Thoracic aorta (tissue), 2 donors: ENCODE results near the gene BRAT1. TPM values are rescaled to one million over a fixed set of nuclear protein-coding genes. Genes with fewer than 3 reads are reported as not detected.

Source experiments
- ATAC-seq: fragments of 150-250 bp; one replicate; pipeline ENCODE4 v1.8.0; 2017; ENCODE audit warnings: low read depth; ENCODE audit not compliant: insufficient number of reproducible peaks, low FRiP score
- DNase-seq: peaks from one replicate; pipeline ENCODE4 v3.0.0-alpha.2; 2020; ENCODE audit warnings: low spot score
- H3K27ac ChIP-seq, 2 donors: fragments of 200-600 bp; sonication (generic); 1 replicate in 1 of 2; 2 replicates in 1 of 2; pipeline ENCODE4 v1.5.1; 2016; ENCODE audit warnings: mild to moderate bottlenecking in 2 of 2, moderate library complexity in 2 of 2
- H3K27me3 ChIP-seq: fragments of 200-600 bp; sonication (generic); replicated peaks from 2 replicates; pipeline ENCODE4 v1.6.0; 2016; ENCODE audit warnings: mild to moderate bottlenecking; ENCODE audit not compliant: insufficient read depth
- H3K36me3 ChIP-seq: fragments of 200-600 bp; sonication (generic); one replicate; pipeline ENCODE4 v1.5.1; 2016
- H3K4me1 ChIP-seq, 2 donors: fragments of 200-600 bp; sonication (generic); 1 replicate in 1 of 2; 2 replicates in 1 of 2; pipeline versions ENCODE4 v1.5.1 to v1.6.0; 2016; ENCODE audit warnings: low read depth in 2 of 2, mild to moderate bottlenecking in 1 of 2; ENCODE audit not compliant: control insufficient read depth in 1 of 2
- H3K4me3 ChIP-seq: fragments of 200-600 bp; sonication (generic); 2 replicates; pipeline ENCODE4 v1.5.1; 2016; ENCODE audit warnings: mild to moderate bottlenecking
- H3K9me3 ChIP-seq: fragments of 200-600 bp; sonication (generic); 2 replicates; pipeline ENCODE4 v1.5.1; 2016
- CTCF ChIP-seq: fragments of 200-600 bp; sonication (generic); IDR thresholded peaks from one replicate; pipeline ENCODE4 v1.5.1; 2019; ENCODE audit warnings: antibody characterized with exemption
- total RNA-seq, 2 donors: library from RNA; depleted of rRNA; stranded (reverse); fragments of >200 nt; gene quantifications; one replicate each; pipeline versions ENCODE4 v1.1.0 to v1.2.3, GENCODE V29; 2016

Gene BRAT1
- total RNA-seq, 2 donors from 2014 or later = 28.8 to 43.6 TPM

GRCh38 chr7:2517678-2518507 lies 37.4 kb downstream of the BRAT1 start:
- H3K4me1 ChIP-seq = peaks cover 0 to 18% of the 10 kb centered on the region in 2 donors
- no peaks in the 10 kb centered on the region for H3K36me3 ChIP-seq
- no peak for DNase-seq

GRCh38 chr7:2517026-2517425 lies 38.3 kb downstream of the BRAT1 start:
- H3K4me1 ChIP-seq = peaks cover 1 to 14% of the 10 kb centered on the region in 2 donors
- no peaks in the 10 kb centered on the region for H3K27me3 ChIP-seq
- DNase-seq (no peak), ATAC-seq (no peak)
- H3K4me3 ChIP-seq = no peak overlapping the region
- TF ChIP-seq CTCF = no peak
- no peak overlapping the region for H3K27ac ChIP-seq
- H3K36me3 ChIP-seq = no peaks in the 10 kb centered on the region
- H3K9me3 ChIP-seq = no peaks in the 10 kb centered on the region

More at GRCh38 chr7:2517678-2518507, 37.4 kb downstream of the BRAT1 start:
- TF ChIP-seq CTCF = no peak
- H3K9me3 ChIP-seq = no peaks in the 10 kb centered on the region
- ATAC-seq = no peak
- no peaks in the 10 kb centered on the region for H3K27me3 ChIP-seq
- no peak overlapping the region for H3K4me3 ChIP-seq
- no peak overlapping the region for H3K27ac ChIP-seq

GRCh38 chr7:2516194-2516555 lies 39.1 kb downstream of the BRAT1 start:
- Histone ChIP-seq H3K4me3 (no peak overlapping the region), H3K27ac (no peak overlapping the region), H3K9me3 (no peaks in the 10 kb centered on the region), H3K36me3 (no peaks in the 10 kb centered on the region), H3K4me1 (peaks cover 5 to 14% of the 10 kb centered on the region in 2 donors), H3K27me3 (no peaks in the 10 kb centered on the region)
- ATAC-seq (no peak), DNase-seq (no peak)
- no peak for TF ChIP-seq CTCF

GRCh38 chr7:2515424-2516193 lies 39.7 kb downstream of the BRAT1 start:
- H3K27me3 ChIP-seq = no peaks in the 10 kb centered on the region
- TF ChIP-seq CTCF = no peak
- H3K9me3 ChIP-seq = no peaks in the 10 kb centered on the region
- H3K4me1 ChIP-seq = peaks cover 5 to 13% of the 10 kb centered on the region in 2 donors
- ATAC-seq (no peak), DNase-seq (no peak)
- H3K27ac ChIP-seq = no peak overlapping the region
- H3K36me3 ChIP-seq = no peaks in the 10 kb centered on the region
- H3K4me3 ChIP-seq = no peak overlapping the region
